HCT116 (cell line): ENCODE measurements around the gene VSNL1. TPM values are rescaled to one million over a fixed set of nuclear protein-coding genes. Genes with fewer than 3 reads are reported as not detected.

ENCODE experiments used
- ATAC-seq: fragments of 200-7000 bp; cut with Tn5 transposase; 2 replicates; pipeline ENCODE4 v1.9.1; 2020; ENCODE audit warnings: mild to moderate bottlenecking, moderate library complexity
- BruUV-seq: library from RNA; stranded (reverse); fragments of 400-500 nt; replicated peaks from 2 replicates; lab custom pipeline; 2021; lab: Mats Ljungman, UMichigan
- CTCF ChIA-PET: fragments of 300-600 bp; sonication (Branson Sonifier 250); formaldehyde crosslinking; loops from one replicate; lab custom pipeline; 2021; ENCODE audit warnings: antibody characterized with exemption; lab: Charles Lee
- POLR2A ChIA-PET: fragments of 300-600, 350-600 bp; sonication (Branson Sonifier 250); formaldehyde crosslinking; loops from one replicate; lab custom pipeline; 2021; ENCODE audit warnings: antibody characterized with exemption; lab: Charles Lee
- RAD21 ChIA-PET, 2 experiments: fragments of 300-600 bp; sonication (Branson Sonifier 250); formaldehyde crosslinking; loops; one replicate each; lab custom pipeline; 2023; ENCODE audit warnings: low total read pairs in 2 of 2; ENCODE audit not compliant: uncharacterized antibody in 2 of 2, unreplicated experiment in 2 of 2, low non-redundant PET in 1 of 2; lab: Charles Lee
- DNase-seq: peaks from one replicate; pipeline ENCODE4 v3.0.0-alpha.2; 2010; ENCODE audit warnings: low read depth, low spot score
- H2AFZ ChIP-seq: fragments of 200-600 bp; shearing (Covaris generic), sonication (generic); 2 replicates; pipeline ENCODE4 v1.6.1; 2017; ENCODE audit warnings: low read depth, mixed run types, mixed read lengths, antibody characterized with exemption, low read length; ENCODE audit not compliant: poor library complexity, severe bottlenecking
- H3K27ac ChIP-seq: 2 replicates; pipeline ENCODE4 v1.5.1; 2012; ENCODE audit warnings: low read depth, low read length
- H3K27me3 ChIP-seq: fragments of 200-600 bp; sonication (generic); 2 replicates; pipeline ENCODE4 v1.6.1; 2016; ENCODE audit warnings: mixed run types, low read length, mixed read lengths; ENCODE audit not compliant: insufficient read depth
- H3K36me3 ChIP-seq, 2 experiments: fragments of 200-500 bp in 1 of 2; fragments of 200-600 bp in 1 of 2; sonication (Bioruptor generic) in 1 of 2; sonication (generic) in 1 of 2; 2 replicates each; pipeline versions ENCODE4 v1.5.1 to v1.6.1; 2014 to 2016; ENCODE audit warnings: low read length in 2 of 2, inconsistent platforms in 1 of 2, mixed read lengths in 1 of 2, mixed run types in 1 of 2; ENCODE audit not compliant: insufficient read depth in 2 of 2, control insufficient read depth in 1 of 2
- H3K4me1 ChIP-seq, 2 experiments: fragments of 200-600 bp in 1 of 2; sonication (generic) in 1 of 2; 2 replicates each; pipeline versions ENCODE4 v1.5.1 to v1.6.1; 2012 to 2017; ENCODE audit warnings: low read length in 2 of 2, inconsistent platforms in 1 of 2, mild to moderate bottlenecking in 1 of 2, mixed read lengths in 1 of 2, mixed run types in 1 of 2, moderate library complexity in 1 of 2; ENCODE audit not compliant: insufficient read depth in 2 of 2, control insufficient read depth in 1 of 2
- H3K4me2 ChIP-seq: fragments of 200-600 bp; sonication (generic); 2 replicates; pipeline ENCODE4 v1.6.1; 2017; ENCODE audit warnings: mixed run types, low read length, mixed read lengths
- H3K4me3 ChIP-seq, 2 experiments: fragments of 200-600 bp in 1 of 2; sonication (generic) in 1 of 2; replicated peaks in 1 of 2; 2 replicates each; pipeline ENCODE4 v1.5.1; 2011 to 2016; ENCODE audit warnings: low read length in 2 of 2, control low read depth in 1 of 2, low read depth in 1 of 2, mild to moderate bottlenecking in 1 of 2, mixed read lengths in 1 of 2, mixed run types in 1 of 2
- H3K79me2 ChIP-seq: fragments of 200-600 bp; sonication (generic); 2 replicates; pipeline ENCODE4 v1.6.1; 2017; ENCODE audit warnings: mild to moderate bottlenecking, mixed run types, low read length, moderate library complexity, mixed read lengths; ENCODE audit not compliant: insufficient read depth
- H3K9ac ChIP-seq: fragments of 200-600 bp; sonication (generic); 2 replicates; pipeline ENCODE4 v1.6.1; 2016; ENCODE audit warnings: low read length, mixed read lengths
- H3K9me2 ChIP-seq: fragments of 200-600 bp; sonication (generic), shearing (Covaris generic); 2 replicates; pipeline ENCODE4 v1.6.1; 2017; ENCODE audit warnings: mixed run types, mild to moderate bottlenecking, moderate library complexity; ENCODE audit not compliant: insufficient read depth
- H3K9me3 ChIP-seq, 2 experiments: fragments of 200-500 bp in 1 of 2; fragments of 200-600 bp in 1 of 2; sonication (Bioruptor generic) in 1 of 2; sonication (generic) in 1 of 2; 2 replicates each; pipeline ENCODE4 v1.6.1; 2014 to 2017; ENCODE audit warnings: low read length in 2 of 2, mixed read lengths in 2 of 2, inconsistent platforms in 1 of 2, low read depth in 1 of 2, mild to moderate bottlenecking in 1 of 2, mixed run types in 1 of 2, moderate library complexity in 1 of 2; ENCODE audit not compliant: control insufficient read depth in 1 of 2, insufficient read depth in 1 of 2
- H4K20me1 ChIP-seq: fragments of 200-600 bp; sonication (generic), shearing (Covaris generic); 2 replicates; pipeline ENCODE4 v1.6.1; 2017; ENCODE audit warnings: mixed run types, mild to moderate bottlenecking, moderate library complexity; ENCODE audit not compliant: insufficient read depth
- CBX3 ChIP-seq: IDR thresholded peaks from 2 replicates; pipeline ENCODE4 v1.6.1; 2012; ENCODE audit warnings: low read depth
- CEBPB ChIP-seq: IDR thresholded peaks from 2 replicates; pipeline ENCODE4 v1.6.1; 2012; ENCODE audit warnings: low read depth
- EGR1 ChIP-seq: IDR thresholded peaks from 2 replicates; pipeline ENCODE4 v1.6.1; 2012; ENCODE audit warnings: low read depth
- ELF1 ChIP-seq: IDR thresholded peaks from 2 replicates; pipeline ENCODE4 v1.6.1; 2012; ENCODE audit warnings: low read depth, borderline replicate concordance
- EZH2 ChIP-seq: fragments of 200-600 bp; sonication (generic); IDR thresholded peaks from 2 replicates; pipeline ENCODE4 v1.6.1; 2017; ENCODE audit warnings: antibody characterized with exemption, mixed run types
- JUND ChIP-seq: IDR thresholded peaks from 2 replicates; pipeline ENCODE4 v1.6.1; 2012
- POLR2A ChIP-seq: IDR thresholded peaks from 2 replicates; pipeline ENCODE4 v1.7.0; 2011; ENCODE audit warnings: borderline replicate concordance; ENCODE audit not compliant: insufficient read depth, insufficient read length; ENCODE audit errors: extremely low read depth
- POLR2AphosphoS5 ChIP-seq: IDR thresholded peaks from 2 replicates; pipeline ENCODE4 v1.6.1; 2011; ENCODE audit warnings: mild to moderate bottlenecking, low read depth, low read length, moderate library complexity
- RAD21 ChIP-seq: IDR thresholded peaks from 2 replicates; pipeline ENCODE4 v1.6.1; 2012; ENCODE audit warnings: low read depth, mild to moderate bottlenecking
- SIN3A ChIP-seq: IDR thresholded peaks from 2 replicates; pipeline ENCODE4 v1.6.1; 2012; ENCODE audit warnings: low read depth
- SP1 ChIP-seq: IDR thresholded peaks from 2 replicates; pipeline ENCODE4 v1.6.1; 2012; ENCODE audit warnings: low read depth
- SRF ChIP-seq: IDR thresholded peaks from 2 replicates; pipeline ENCODE4 v1.6.1; 2012; ENCODE audit warnings: low read depth
- TCF7L2 ChIP-seq: IDR thresholded peaks from 2 replicates; pipeline ENCODE4 v1.7.0; 2011; ENCODE audit warnings: borderline replicate concordance, inconsistent platforms; ENCODE audit not compliant: insufficient read depth, insufficient read length; ENCODE audit errors: extremely low read depth
- YY1 ChIP-seq: IDR thresholded peaks from 2 replicates; pipeline ENCODE4 v1.6.1; 2011; ENCODE audit warnings: low read length, low read depth, moderate library complexity, mild to moderate bottlenecking; ENCODE audit not compliant: insufficient replicate concordance; ENCODE audit errors: extremely low read depth
- ZFX ChIP-seq: fragments of 450-650 bp; IDR thresholded peaks from 2 replicates; pipeline ENCODE4 v1.6.1; 2017
- ZNF274 ChIP-seq: fragments of 200-500 bp; sonication (Bioruptor generic); IDR thresholded peaks from 2 replicates; pipeline ENCODE4 v1.6.1; 2014; ENCODE audit warnings: mild to moderate bottlenecking, low read depth, low read length, inconsistent platforms
- intact Hi-C: fragments of 100-400 bp; cut with micrococcal nuclease; formaldehyde crosslinking; loops from 2 replicates; pipeline ENCODE4 v1.10.0; 2022
- total RNA-seq: library from RNA; stranded (reverse); gene quantifications from one replicate; pipeline ENCODE4 v1.2.1, GENCODE V29; 2021; ENCODE audit not compliant: unreplicated experiment
- TF ChIP-seq, protein P1 (sequence below): IDR thresholded peaks from 2 replicates; pipeline ENCODE4 v1.6.1; 2012
- TF ChIP-seq, protein P2 (sequence below): IDR thresholded peaks from 2 replicates; pipeline ENCODE4 v1.6.1; 2012

VSNL1 gene
- total RNA-seq, 1 experiment from 2014 or later, result 4.6 TPM

DNA sequence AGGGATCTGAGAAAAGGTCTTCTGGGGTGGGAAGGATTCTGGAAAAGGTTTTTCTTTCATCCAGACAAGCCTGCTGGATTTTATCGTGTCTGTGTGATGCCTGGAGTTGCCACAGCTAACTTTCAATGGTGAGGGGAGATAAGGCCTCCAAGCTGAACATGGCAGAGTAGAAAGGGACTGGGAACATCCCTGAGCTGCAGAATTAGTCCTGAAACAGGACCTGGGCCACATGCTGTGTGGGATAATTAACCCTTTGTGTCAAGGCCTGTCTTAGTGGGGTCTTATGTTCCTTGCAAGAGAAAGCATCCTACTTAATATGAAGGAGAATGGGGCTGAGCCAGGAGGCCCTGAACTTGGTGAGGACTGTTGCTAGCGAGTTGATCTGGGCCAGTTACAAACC lies 66.4 kb downstream of the VSNL1 start (continued):
- TF ChIP-seq POLR2AphosphoS5 (no peak), ZNF274 (no peak), JUND (no peak), POLR2A (no peak), SRF (no peak)
- TF ChIP-seq, protein P1, sequence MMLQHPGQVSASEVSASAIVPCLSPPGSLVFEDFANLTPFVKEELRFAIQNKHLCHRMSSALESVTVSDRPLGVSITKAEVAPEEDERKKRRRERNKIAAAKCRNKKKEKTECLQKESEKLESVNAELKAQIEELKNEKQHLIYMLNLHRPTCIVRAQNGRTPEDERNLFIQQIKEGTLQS, result no peak

DNA sequence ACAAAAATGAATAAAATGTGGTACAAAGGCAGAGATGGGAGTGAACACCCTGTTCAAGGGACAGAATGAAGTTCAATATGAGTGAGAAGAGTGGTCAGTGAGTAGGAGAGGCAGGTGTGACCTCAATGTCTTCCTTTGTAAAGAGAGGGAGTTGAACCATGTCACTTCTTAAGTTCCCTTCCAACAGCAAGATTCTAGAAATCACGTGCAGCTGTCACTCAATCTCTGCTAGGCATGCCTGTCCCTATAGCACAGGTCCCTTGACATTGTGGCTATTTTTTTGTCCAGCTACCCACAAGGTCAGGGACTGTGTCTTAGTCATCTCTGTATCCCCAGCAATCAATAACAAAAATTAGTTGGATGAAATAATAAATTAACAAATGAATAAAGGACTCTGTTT lies 66.9 kb downstream of the VSNL1 start:
- DNase-seq (no peak), ATAC-seq (no peak)
- Histone ChIP-seq H2AFZ (no peak overlapping the region), H3K36me3 (no peaks in the 10 kb centered on the region), H3K4me2 (no peak overlapping the region), H3K9ac (no peak overlapping the region), H3K79me2 (no peaks in the 10 kb centered on the region), H3K4me3 (no peak overlapping the region), H3K4me1 (peaks cover 0 to 16% of the 10 kb centered on the region in 2 experiments; a peak in 1 of 4 replicates), H3K9me2 (no peaks in the 10 kb centered on the region), H4K20me1 (no peaks in the 10 kb centered on the region), H3K27me3 (no peaks in the 10 kb centered on the region), H3K9me3 (no peaks in the 10 kb centered on the region), H3K27ac (no peak overlapping the region)
- BruUV-seq, result no TSS peak
- intact Hi-C loops, result no loop called here
- ChIA-PET CTCF (no interaction called here), POLR2A (interaction anchor here (0.5 kb wide), 1 partner anchor 15 kb away, joined by 3 read pairs; no protein-coding TSS in a partner anchor), RAD21 (no interaction called here)
- TF ChIP-seq YY1 (no peak), POLR2A (no peak)

DNA sequence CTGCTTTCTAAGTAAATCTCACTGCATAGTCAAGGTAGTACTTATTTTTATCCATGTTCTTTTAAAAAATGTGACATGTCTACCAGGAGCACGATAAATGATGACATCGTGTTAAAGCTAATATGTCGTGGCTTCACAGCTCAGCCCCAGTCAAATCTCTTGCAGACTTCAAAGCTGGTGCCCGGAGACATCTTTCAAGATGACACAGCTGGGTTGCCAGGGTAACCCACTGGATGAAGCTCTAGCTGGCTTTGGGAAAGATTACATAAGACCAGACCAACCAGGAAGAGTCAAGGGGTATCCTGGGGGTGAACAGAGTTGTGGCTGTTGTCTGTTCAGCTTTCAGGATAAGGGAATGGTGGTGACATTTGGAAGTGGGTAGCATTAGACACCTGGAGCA lies 67.8 kb downstream of the VSNL1 start:
- ATAC-seq, result no peak
- intact Hi-C loops, result no loop called here
- no peak overlapping the region for H3K9ac ChIP-seq
- no peak overlapping the region for H3K4me2 ChIP-seq
- H3K36me3 ChIP-seq, result no peaks in the 10 kb centered on the region
- peaks cover 0 to 14% of the 10 kb centered on the region in 2 experiments; a peak in 1 of 4 replicates for H3K4me1 ChIP-seq
- no TSS peak for BruUV-seq
- H2AFZ ChIP-seq, result no peak overlapping the region
- H3K79me2 ChIP-seq, result no peaks in the 10 kb centered on the region
- no peak for DNase-seq
- H4K20me1 ChIP-seq, result no peaks in the 10 kb centered on the region
- no peak overlapping the region for H3K27ac ChIP-seq
- POLR2A ChIA-PET, result interaction anchor here (0.5 kb wide), 1 partner anchor 14 kb away, joined by 3 read pairs; no protein-coding TSS in a partner anchor
- H3K9me3 ChIP-seq, result no peaks in the 10 kb centered on the region
- H3K27me3 ChIP-seq, result no peaks in the 10 kb centered on the region
- no peaks in the 10 kb centered on the region for H3K9me2 ChIP-seq
- RAD21 ChIA-PET, result no interaction called here
- no peak overlapping the region for H3K4me3 ChIP-seq
- CTCF ChIA-PET, result interaction anchor here (1.2 kb wide), 1 partner anchor 63 kb away, joined by 4 read pairs; no protein-coding TSS in a partner anchor
- no peak for TF ChIP-seq ZFX
- no peak for TF ChIP-seq SIN3A
- no peak for TF ChIP-seq POLR2A
- TF ChIP-seq, protein P2, sequence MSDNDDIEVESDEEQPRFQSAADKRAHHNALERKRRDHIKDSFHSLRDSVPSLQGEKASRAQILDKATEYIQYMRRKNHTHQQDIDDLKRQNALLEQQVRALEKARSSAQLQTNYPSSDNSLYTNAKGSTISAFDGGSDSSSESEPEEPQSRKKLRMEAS, result no peak
- TF ChIP-seq YY1, result no peak
- no peak for TF ChIP-seq EZH2
- TF ChIP-seq, protein P1, result no peak
- no peak for TF ChIP-seq TCF7L2
- TF ChIP-seq CBX3, result no peak
- no peak for TF ChIP-seq POLR2AphosphoS5
- TF ChIP-seq EGR1, result no peak
- no peak for TF ChIP-seq RAD21
- TF ChIP-seq SP1, result no peak
- TF ChIP-seq ELF1, result no peak
- TF ChIP-seq CEBPB, result no peak
- no peak for TF ChIP-seq SRF
